ENCODE measurements around the gene PHRF1.

Gene PHRF1

GRCh38 chr11:601573-602245, 25.4 kb downstream of the PHRF1 start:
- DNase-seq (ENCODE audit: low read depth): no peak

GRCh38 chr11:603154-603553, 26.9 kb downstream of the PHRF1 start:
- no peak for DNase-seq (ENCODE audit: low read depth)

GRCh38 chr11:605286-606129, 29.2 kb downstream of the PHRF1 start:
- no peak for DNase-seq (ENCODE audit: low read depth)

- DNase-seq (ENCODE audit: low read depth): no peak
These were observed 30.0 kb downstream of the PHRF1 start for GRCh38 chr11:606245-606644.

GRCh38 chr11:607020-607780, 30.9 kb downstream of the PHRF1 start:
- no peak for DNase-seq (ENCODE audit: low read depth)

- DNase-seq (ENCODE audit: low read depth): no peak
These were observed 31.8 kb downstream of the PHRF1 start for GRCh38 chr11:607971-608659.

- no peak for DNase-seq (ENCODE audit: low read depth)
These were observed 32.6 kb downstream of the PHRF1 start for GRCh38 chr11:608791-609251.

- no peak for DNase-seq (ENCODE audit: low read depth)
These were observed 33.1 kb downstream of the PHRF1 start for GRCh38 chr11:609341-609811.

- no peak for DNase-seq (ENCODE audit: low read depth)
These were observed 34.0 kb downstream of the PHRF1 start for GRCh38 chr11:610146-610801.

- no peak for DNase-seq (ENCODE audit: low read depth)
These were observed 35.0 kb downstream of the PHRF1 start for GRCh38 chr11:611001-611996.

GRCh38 chr11:612201-612960, 36.1 kb downstream of the PHRF1 start:
- DNase-seq (ENCODE audit: low read depth): peak; percentile 56

GRCh38 chr11:612961-613300, 36.7 kb downstream of the PHRF1 start:
- no peak for DNase-seq (ENCODE audit: low read depth)

- peak; percentile 70 for DNase-seq (ENCODE audit: low read depth)
These were observed 37.2 kb downstream of the PHRF1 start for GRCh38 chr11:613369-613968.

- DNase-seq (ENCODE audit: low read depth): no peak
These were observed 37.9 kb downstream of the PHRF1 start for GRCh38 chr11:614021-614622.

- DNase-seq (ENCODE audit: low read depth): no peak
These were observed 38.6 kb downstream of the PHRF1 start for GRCh38 chr11:614623-615503.

- peak; percentile 94 for DNase-seq (ENCODE audit: low read depth)
These were observed 39.4 kb downstream of the PHRF1 start, which contains the start of gene IRF7 for GRCh38 chr11:615504-616319. IRF7 (minus strand) TSS chr11:615950; CDS start chr11:615364, 586 bp downstream.

All from ELR (cell line).